NCI-H128 (cell line): ENCODE data around the gene SLC35F3.
"Not testable (repeated sequence)": the region's sequence is repeated elsewhere in the genome, so short reads cannot be mapped to it uniquely, and the experiment has no call there.

ENCODE experiments used
- DNase-seq: peaks from one replicate; lab custom pipeline; 2025; ENCODE audit not compliant: unreplicated experiment; lab: John Stamatoyannopoulos, UW

SLC35F3 gene

GRCh38 chr1:234136073-234136472 is 231.6 kb downstream of the SLC35F3 start:
- no peak for DNase-seq

- no peak for DNase-seq
These were observed 235.5 kb downstream of the SLC35F3 start for GRCh38 chr1:234139966-234140365.

GRCh38 chr1:234140388-234140787 is 235.9 kb downstream of the SLC35F3 start:
- no peak for DNase-seq

- no peak for DNase-seq
These were observed 236.5 kb downstream of the SLC35F3 start for GRCh38 chr1:234141006-234141405.

- no peak for DNase-seq
These were observed 239.2 kb downstream of the SLC35F3 start for GRCh38 chr1:234143681-234144080.

GRCh38 chr1:234144901-234145300 is 240.4 kb downstream of the SLC35F3 start:
- DNase-seq = no peak

GRCh38 chr1:234148350-234148749 is 243.9 kb downstream of the SLC35F3 start:
- no peak for DNase-seq

GRCh38 chr1:234148816-234149215 is 244.3 kb downstream of the SLC35F3 start:
- DNase-seq = no peak

GRCh38 chr1:234149217-234149616 is 244.7 kb downstream of the SLC35F3 start:
- DNase-seq = no peak

- DNase-seq = no peak
These were observed 246.4 kb downstream of the SLC35F3 start for GRCh38 chr1:234150892-234151291.

- not testable (repeated sequence) for DNase-seq
These were observed 247.9 kb downstream of the SLC35F3 start for GRCh38 chr1:234152344-234152743.

- DNase-seq = peak; percentile 59
These were observed 250.1 kb downstream of the SLC35F3 start for GRCh38 chr1:234154320-234155251.

GRCh38 chr1:234162661-234163060 is 258.2 kb downstream of the SLC35F3 start:
- no peak for DNase-seq

GRCh38 chr1:234163267-234163919 is 258.9 kb downstream of the SLC35F3 start:
- DNase-seq = no peak

GRCh38 chr1:234164098-234164709 is 259.7 kb downstream of the SLC35F3 start:
- DNase-seq = no peak

- no peak for DNase-seq
These were observed 263.7 kb downstream of the SLC35F3 start for GRCh38 chr1:234168061-234168724.

- no peak for DNase-seq
These were observed 264.8 kb downstream of the SLC35F3 start for GRCh38 chr1:234169161-234169849.

- DNase-seq = no peak
These were observed 265.6 kb downstream of the SLC35F3 start for GRCh38 chr1:234170067-234170466.

GRCh38 chr1:234170622-234171021 is 266.1 kb downstream of the SLC35F3 start:
- no peak for DNase-seq

- DNase-seq = no peak
These were observed 269.5 kb downstream of the SLC35F3 start for GRCh38 chr1:234173968-234174367.

- DNase-seq = no peak
These were observed 270.9 kb downstream of the SLC35F3 start for GRCh38 chr1:234175363-234175762.
